WTC11 (cell line): ENCODE data around the gene LTN1. TPM values are rescaled to one million over a fixed set of nuclear protein-coding genes. Genes with fewer than 3 reads are reported as not detected.

Experiments
- ATAC-seq: fragments of 200-7000 bp; cut with Tn5 transposase; 2 replicates; pipeline ENCODE4 v1.10.0; 2021; ENCODE audit warnings: mild to moderate bottlenecking, moderate library complexity
- CTCF ChIA-PET: fragments of 300-600 bp; sonication (Branson Sonifier 250); formaldehyde crosslinking; loops from one replicate; lab custom pipeline; 2021; ENCODE audit warnings: antibody characterized with exemption; lab: Charles Lee
- POLR2A ChIA-PET: fragments of 350-600 bp; sonication (Branson Sonifier 250); formaldehyde crosslinking; loops from one replicate; lab custom pipeline; 2021; ENCODE audit warnings: antibody characterized with exemption; lab: Charles Lee
- DNase-seq: peaks from one replicate; pipeline ENCODE4 v3.0.0; 2021; ENCODE audit warnings: low spot score
- H3K27ac Mint-ChIP-seq: 2 replicates; pipeline ENCODE4 v1.8.0; 2021; ENCODE audit warnings: mixed read lengths
- H3K27me3 Mint-ChIP-seq: 2 replicates; pipeline ENCODE4 v1.8.0; 2021; ENCODE audit warnings: low read depth, mild to moderate bottlenecking, moderate library complexity, mixed read lengths
- H3K36me3 Mint-ChIP-seq: 2 replicates; pipeline ENCODE4 v1.8.0; 2021; ENCODE audit warnings: mixed read lengths
- H3K4me1 Mint-ChIP-seq: 2 replicates; pipeline ENCODE4 v1.8.0; 2022; ENCODE audit warnings: mixed read lengths
- H3K4me3 Mint-ChIP-seq: 2 replicates; pipeline ENCODE4 v1.8.0; 2021; ENCODE audit warnings: mild to moderate bottlenecking, moderate library complexity, mixed read lengths
- H3K9me3 Mint-ChIP-seq: 2 replicates; pipeline ENCODE4 v1.8.0; 2021; ENCODE audit warnings: mixed read lengths
- CBFB ChIP-seq: sonication (generic); formaldehyde crosslinking; IDR thresholded peaks from 2 replicates; pipeline ENCODE4 v1.8.1; 2022; ENCODE audit warnings: mild to moderate bottlenecking, low read depth, missing genetic modification reagents
- ELF4 ChIP-seq: sonication (generic); formaldehyde crosslinking; IDR thresholded peaks from 2 replicates; pipeline ENCODE4 v1.8.1; 2022; ENCODE audit warnings: low read depth, mild to moderate bottlenecking, moderate library complexity, missing genetic modification reagents
- EMX1 ChIP-seq: fragments of 250-450 bp; sonication (Bioruptor Pico); IDR thresholded peaks from 2 replicates; pipeline ENCODE4 v1.8.0; 2021; ENCODE audit warnings: mild to moderate bottlenecking
- ESRRA ChIP-seq: sonication (generic); formaldehyde crosslinking; IDR thresholded peaks from 2 replicates; pipeline ENCODE4 v1.8.1; 2022; ENCODE audit warnings: mild to moderate bottlenecking, missing genetic modification reagents, borderline replicate concordance
- FOXK1 ChIP-seq: sonication (generic); formaldehyde crosslinking; IDR thresholded peaks from 2 replicates; pipeline ENCODE4 v1.8.0; 2022; ENCODE audit warnings: mild to moderate bottlenecking, moderate library complexity, missing genetic modification reagents
- GABPB1 ChIP-seq: sonication (generic); formaldehyde crosslinking; IDR thresholded peaks from 2 replicates; pipeline ENCODE4 v1.8.1; 2023; ENCODE audit warnings: mild to moderate bottlenecking, missing genetic modification reagents
- MYBL2 ChIP-seq: sonication (generic); formaldehyde crosslinking; IDR thresholded peaks from 2 replicates; pipeline ENCODE4 v1.8.1; 2023; ENCODE audit warnings: mild to moderate bottlenecking, moderate library complexity, missing genetic modification reagents
- NFATC4 ChIP-seq: fragments of 250-450 bp; sonication (Bioruptor Pico); IDR thresholded peaks from 2 replicates; pipeline ENCODE4 v1.9.0; 2021; ENCODE audit warnings: mild to moderate bottlenecking
- ZNF671 ChIP-seq: fragments of 250-450 bp; sonication (Bioruptor Pico); IDR thresholded peaks from 2 replicates; pipeline ENCODE4 v1.8.0; 2021; ENCODE audit warnings: mild to moderate bottlenecking
- total RNA-seq: library from RNA; stranded (reverse); gene quantifications from 3 replicates; pipeline ENCODE4 v1.2.3, GENCODE V29; 2021
- TF ChIP-seq, protein P1 (sequence below): fragments of 250-450 bp; sonication (Bioruptor Pico); IDR thresholded peaks from 2 replicates; pipeline ENCODE4 v1.8.0; 2021; ENCODE audit warnings: mild to moderate bottlenecking
- TF ChIP-seq, protein P2 (sequence below): sonication (generic); formaldehyde crosslinking; IDR thresholded peaks from 2 replicates; pipeline ENCODE4 v1.8.0; 2022; ENCODE audit warnings: mild to moderate bottlenecking, missing genetic modification reagents
- TF ChIP-seq, protein P3 (sequence below): fragments of 250-450 bp; sonication (Bioruptor Pico); IDR thresholded peaks from 2 replicates; pipeline ENCODE4 v1.9.0; 2021; ENCODE audit warnings: mild to moderate bottlenecking, borderline replicate concordance
- TF ChIP-seq, protein P4 (sequence below): sonication (generic); formaldehyde crosslinking; IDR thresholded peaks from 2 replicates; pipeline ENCODE4 v1.8.1; 2023; ENCODE audit warnings: mild to moderate bottlenecking, missing genetic modification reagents

The LTN1 gene
- total RNA-seq, 1 experiment from 2014 or later, result 23.0 TPM

DNA sequence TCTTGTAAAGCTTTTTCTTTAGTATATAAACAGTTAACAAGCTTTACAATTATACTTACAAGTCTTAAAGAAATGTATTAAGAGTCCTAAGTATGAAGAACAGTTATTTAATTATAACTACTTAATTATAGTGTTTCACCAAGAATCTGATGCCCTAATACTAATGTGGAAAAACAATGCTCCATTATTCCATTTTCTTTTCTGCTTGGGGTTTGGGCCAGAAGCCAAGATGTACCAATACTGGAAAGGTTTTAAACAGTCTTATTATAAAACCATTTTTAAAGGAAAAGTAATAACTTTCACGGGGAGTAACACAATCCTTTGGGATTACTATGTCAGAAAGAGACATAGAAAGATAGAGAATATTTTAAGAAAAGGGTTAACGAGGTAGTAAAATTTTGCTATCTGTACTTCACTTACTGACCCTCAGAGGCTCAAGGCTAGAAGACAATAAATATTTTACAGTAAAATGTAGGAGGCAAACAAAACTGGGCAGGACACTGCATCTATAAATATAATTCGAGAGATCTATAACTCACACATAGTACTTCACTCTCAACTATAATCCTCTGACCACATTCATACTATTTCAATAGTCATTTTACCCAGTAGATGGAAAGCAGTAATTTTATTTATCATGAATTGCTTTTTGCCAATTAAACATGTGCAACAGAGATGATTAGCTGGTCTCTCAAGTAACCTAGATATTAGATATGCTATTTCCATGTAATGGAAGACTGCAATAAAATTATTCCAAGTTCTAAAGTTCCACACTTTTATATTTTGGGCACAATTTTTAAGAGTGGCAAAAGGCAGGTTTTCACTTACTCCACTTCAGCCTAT is 63.9 kb downstream of the LTN1 start:
- ChIA-PET POLR2A (no interaction called here), CTCF (no interaction called here)
- peaks cover 6% of the 10 kb centered on the region for H3K9me3 Mint-ChIP-seq
- H3K36me3 Mint-ChIP-seq, result peaks cover 23% of the 10 kb centered on the region
- DNase-seq (no peak), ATAC-seq (no peak)
- H3K27me3 Mint-ChIP-seq, result no peaks in the 10 kb centered on the region
- H3K4me1 Mint-ChIP-seq, result peaks cover 10% of the 10 kb centered on the region
- TF ChIP-seq, protein P1, sequence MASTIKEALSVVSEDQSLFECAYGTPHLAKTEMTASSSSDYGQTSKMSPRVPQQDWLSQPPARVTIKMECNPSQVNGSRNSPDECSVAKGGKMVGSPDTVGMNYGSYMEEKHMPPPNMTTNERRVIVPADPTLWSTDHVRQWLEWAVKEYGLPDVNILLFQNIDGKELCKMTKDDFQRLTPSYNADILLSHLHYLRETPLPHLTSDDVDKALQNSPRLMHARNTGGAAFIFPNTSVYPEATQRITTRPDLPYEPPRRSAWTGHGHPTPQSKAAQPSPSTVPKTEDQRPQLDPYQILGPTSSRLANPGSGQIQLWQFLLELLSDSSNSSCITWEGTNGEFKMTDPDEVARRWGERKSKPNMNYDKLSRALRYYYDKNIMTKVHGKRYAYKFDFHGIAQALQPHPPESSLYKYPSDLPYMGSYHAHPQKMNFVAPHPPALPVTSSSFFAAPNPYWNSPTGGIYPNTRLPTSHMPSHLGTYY (CRISPR knock-in tag), result no peak
- TF ChIP-seq, protein P2, sequence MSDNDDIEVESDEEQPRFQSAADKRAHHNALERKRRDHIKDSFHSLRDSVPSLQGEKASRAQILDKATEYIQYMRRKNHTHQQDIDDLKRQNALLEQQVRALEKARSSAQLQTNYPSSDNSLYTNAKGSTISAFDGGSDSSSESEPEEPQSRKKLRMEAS (CRISPR knock-in tag), result no peak
- TF ChIP-seq CBFB (no peak), NFATC4 (CRISPR knock-in tag) (no peak), ZNF671 (no peak)
- TF ChIP-seq, protein P3, sequence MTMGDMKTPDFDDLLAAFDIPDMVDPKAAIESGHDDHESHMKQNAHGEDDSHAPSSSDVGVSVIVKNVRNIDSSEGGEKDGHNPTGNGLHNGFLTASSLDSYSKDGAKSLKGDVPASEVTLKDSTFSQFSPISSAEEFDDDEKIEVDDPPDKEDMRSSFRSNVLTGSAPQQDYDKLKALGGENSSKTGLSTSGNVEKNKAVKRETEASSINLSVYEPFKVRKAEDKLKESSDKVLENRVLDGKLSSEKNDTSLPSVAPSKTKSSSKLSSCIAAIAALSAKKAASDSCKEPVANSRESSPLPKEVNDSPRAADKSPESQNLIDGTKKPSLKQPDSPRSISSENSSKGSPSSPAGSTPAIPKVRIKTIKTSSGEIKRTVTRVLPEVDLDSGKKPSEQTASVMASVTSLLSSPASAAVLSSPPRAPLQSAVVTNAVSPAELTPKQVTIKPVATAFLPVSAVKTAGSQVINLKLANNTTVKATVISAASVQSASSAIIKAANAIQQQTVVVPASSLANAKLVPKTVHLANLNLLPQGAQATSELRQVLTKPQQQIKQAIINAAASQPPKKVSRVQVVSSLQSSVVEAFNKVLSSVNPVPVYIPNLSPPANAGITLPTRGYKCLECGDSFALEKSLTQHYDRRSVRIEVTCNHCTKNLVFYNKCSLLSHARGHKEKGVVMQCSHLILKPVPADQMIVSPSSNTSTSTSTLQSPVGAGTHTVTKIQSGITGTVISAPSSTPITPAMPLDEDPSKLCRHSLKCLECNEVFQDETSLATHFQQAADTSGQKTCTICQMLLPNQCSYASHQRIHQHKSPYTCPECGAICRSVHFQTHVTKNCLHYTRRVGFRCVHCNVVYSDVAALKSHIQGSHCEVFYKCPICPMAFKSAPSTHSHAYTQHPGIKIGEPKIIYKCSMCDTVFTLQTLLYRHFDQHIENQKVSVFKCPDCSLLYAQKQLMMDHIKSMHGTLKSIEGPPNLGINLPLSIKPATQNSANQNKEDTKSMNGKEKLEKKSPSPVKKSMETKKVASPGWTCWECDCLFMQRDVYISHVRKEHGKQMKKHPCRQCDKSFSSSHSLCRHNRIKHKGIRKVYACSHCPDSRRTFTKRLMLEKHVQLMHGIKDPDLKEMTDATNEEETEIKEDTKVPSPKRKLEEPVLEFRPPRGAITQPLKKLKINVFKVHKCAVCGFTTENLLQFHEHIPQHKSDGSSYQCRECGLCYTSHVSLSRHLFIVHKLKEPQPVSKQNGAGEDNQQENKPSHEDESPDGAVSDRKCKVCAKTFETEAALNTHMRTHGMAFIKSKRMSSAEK (CRISPR knock-in tag), result no peak
- TF ChIP-seq, protein P4, sequence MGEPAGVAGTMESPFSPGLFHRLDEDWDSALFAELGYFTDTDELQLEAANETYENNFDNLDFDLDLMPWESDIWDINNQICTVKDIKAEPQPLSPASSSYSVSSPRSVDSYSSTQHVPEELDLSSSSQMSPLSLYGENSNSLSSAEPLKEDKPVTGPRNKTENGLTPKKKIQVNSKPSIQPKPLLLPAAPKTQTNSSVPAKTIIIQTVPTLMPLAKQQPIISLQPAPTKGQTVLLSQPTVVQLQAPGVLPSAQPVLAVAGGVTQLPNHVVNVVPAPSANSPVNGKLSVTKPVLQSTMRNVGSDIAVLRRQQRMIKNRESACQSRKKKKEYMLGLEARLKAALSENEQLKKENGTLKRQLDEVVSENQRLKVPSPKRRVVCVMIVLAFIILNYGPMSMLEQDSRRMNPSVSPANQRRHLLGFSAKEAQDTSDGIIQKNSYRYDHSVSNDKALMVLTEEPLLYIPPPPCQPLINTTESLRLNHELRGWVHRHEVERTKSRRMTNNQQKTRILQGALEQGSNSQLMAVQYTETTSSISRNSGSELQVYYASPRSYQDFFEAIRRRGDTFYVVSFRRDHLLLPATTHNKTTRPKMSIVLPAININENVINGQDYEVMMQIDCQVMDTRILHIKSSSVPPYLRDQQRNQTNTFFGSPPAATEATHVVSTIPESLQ, result no peak
- H3K27ac Mint-ChIP-seq, result no peak overlapping the region
- no peak overlapping the region for H3K4me3 Mint-ChIP-seq

DNA sequence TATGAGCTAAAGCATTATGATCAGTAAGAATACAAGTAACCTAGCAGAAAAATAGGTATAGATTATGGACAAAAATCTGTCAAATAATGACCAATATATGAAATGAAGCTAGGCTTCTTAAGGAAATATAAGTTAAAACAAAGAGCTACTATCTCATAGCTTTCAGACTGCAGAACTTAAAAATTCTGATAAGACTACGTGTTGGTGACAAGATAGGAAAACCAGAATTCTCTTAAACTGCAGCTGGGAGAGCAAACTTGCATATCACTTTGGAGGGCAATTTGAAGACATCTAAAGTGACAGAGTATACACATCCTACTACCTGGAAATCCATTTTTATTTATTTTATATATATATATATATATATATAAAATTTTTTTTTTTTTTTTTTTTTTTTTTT is 65.5 kb downstream of the LTN1 start:
- Mint-ChIP-seq H3K27ac (no peak overlapping the region), H3K4me1 (peaks cover 27% of the 10 kb centered on the region), H3K9me3 (peaks cover 6% of the 10 kb centered on the region), H3K36me3 (peaks cover 22% of the 10 kb centered on the region), H3K27me3 (no peaks in the 10 kb centered on the region), H3K4me3 (no peak overlapping the region)
- DNase-seq (no peak), ATAC-seq (no peak)
- ChIA-PET POLR2A (no interaction called here), CTCF (no interaction called here)
- TF ChIP-seq, protein P2 (CRISPR knock-in tag), result no peak
- TF ChIP-seq ESRRA (CRISPR knock-in tag) (no peak), EMX1 (CRISPR knock-in tag) (no peak), ELF4 (CRISPR knock-in tag) (no peak)

DNA sequence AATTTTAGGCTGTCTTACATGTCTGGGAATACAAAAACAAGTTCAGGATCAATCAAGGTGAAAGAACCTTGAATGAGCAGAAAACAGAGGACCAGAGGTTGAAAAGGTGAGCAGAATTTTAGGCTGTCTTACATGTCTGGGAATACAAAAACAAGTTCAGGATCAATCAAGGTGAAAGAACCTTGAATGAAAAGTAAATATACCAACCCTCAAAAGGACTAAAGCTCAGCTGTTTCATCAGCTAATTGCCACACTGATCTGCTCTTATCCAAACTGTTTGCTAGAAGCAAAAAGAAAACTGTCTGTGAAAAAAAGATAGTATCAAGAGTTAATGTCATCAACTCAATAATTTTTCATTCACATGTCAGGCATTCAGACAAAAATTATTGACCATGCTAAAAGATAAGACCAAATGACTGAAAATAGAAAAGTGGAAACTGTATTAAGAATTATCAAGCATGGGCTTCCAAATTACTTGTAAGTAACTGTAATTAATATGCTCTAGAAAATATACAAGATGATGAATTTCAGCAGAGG is 69.2 kb downstream of the LTN1 start:
- DNase-seq, result no peak
- POLR2A ChIA-PET, result interaction anchor here (0.7 kb wide), 1 partner anchor 13 kb away, joined by 4 read pairs; no protein-coding TSS in a partner anchor
- TF ChIP-seq MYBL2 (CRISPR knock-in tag), result no peak
- TF ChIP-seq FOXK1 (CRISPR knock-in tag), result no peak
- TF ChIP-seq GABPB1 (CRISPR knock-in tag), result peak; percentile 82
- H3K4me1 Mint-ChIP-seq, result peaks cover 49% of the 10 kb centered on the region
- H3K4me3 Mint-ChIP-seq, result no peak overlapping the region
- peak overlapping the region; percentile 96 for H3K27ac Mint-ChIP-seq
- H3K9me3 Mint-ChIP-seq, result peaks cover 6% of the 10 kb centered on the region
- H3K36me3 Mint-ChIP-seq, result peaks cover 19% of the 10 kb centered on the region
- H3K27me3 Mint-ChIP-seq, result no peaks in the 10 kb centered on the region
- CTCF ChIA-PET, result interaction anchor here (0.6 to 1.5 kb wide), 2 partner anchors 14 to 43 kb away, joined by 3 read pairs; no protein-coding TSS in a partner anchor
- ATAC-seq, result no peak
